ENCODE data around the gene COA1.
"Not testable (repeated sequence)": the region's sequence is repeated elsewhere in the genome, so short reads cannot be mapped to it uniquely, and the experiment has no call there.

Gene COA1

DNA sequence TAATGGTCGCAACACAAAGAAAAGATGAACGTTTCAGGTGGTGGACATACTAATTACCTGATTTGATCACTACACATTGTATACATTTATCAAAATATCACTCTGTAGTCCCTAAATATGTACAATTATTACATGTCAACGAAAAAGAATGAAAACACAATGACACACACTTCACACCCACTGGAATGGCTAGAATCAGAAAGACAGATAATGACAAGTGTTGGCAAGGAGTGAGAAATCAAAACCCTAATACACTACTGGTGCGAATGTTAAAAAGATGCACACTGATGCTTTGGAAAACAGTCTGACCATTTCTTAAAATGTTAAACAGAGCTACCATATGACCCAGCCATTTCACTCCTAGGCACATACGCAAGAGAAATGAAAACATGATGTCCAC lies 2.3 kb downstream of the COA1 start:
- DNase-seq (ENCODE audit: low read depth in 2 of 2): no peak

- peak; percentile 47 for DNase-seq (ENCODE audit: low read depth in 2 of 2)
Observed at GRCh38 chr7:43726466-43726865, 2.9 kb downstream of the COA1 start.

- no peak for DNase-seq (ENCODE audit: low read depth in 2 of 2)
Observed at GRCh38 chr7:43725251-43725650, 4.1 kb downstream of the COA1 start.

DNA sequence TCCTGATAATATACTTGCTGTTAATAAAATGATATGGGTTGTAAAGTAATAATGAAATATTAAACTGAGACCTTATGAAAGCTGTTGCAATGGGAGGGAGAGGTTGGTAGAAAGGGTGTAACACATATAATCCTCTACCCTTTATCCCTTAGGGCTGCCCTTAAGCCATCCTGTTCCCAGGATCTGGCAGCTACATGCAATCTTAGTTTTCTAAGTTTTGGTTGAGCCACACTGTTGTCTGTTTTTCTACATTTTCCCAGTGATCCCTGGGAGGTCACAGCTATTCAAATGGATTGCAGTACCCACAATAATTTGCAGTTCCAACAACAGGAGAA lies 6.3 kb downstream of the COA1 start:
- no peak for DNase-seq (ENCODE audit: low read depth in 2 of 2)

DNA sequence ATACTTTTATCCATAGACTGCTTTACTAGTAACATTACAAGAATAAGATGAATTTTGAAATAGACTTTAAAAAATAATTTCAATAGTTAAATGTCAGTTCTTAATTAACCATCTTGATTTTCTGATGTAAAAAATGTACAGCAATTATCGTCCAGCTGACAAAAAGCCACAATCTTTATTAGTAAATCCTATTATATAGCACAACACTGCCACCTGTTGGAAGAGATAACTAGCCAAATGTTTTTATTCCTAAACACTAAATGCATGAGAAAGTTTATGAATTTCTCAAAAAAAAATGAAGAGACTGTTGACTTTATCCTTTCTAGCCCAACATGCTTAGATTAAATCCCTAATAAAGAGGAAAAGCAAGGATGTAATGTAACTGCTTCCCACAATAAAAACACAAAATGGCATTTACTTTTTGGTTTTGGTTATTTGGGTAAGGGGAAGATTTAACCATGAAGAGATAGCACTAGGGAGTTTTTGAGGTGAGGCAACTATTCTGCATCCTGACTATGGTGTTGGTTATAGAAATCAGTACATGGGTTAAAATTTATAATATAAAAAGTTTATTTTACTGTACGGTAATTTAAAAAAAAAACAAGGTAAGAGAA lies 8.0 kb downstream of the COA1 start:
- no peak for DNase-seq (ENCODE audit: low read depth in 2 of 2)

- DNase-seq (ENCODE audit: low read depth in 2 of 2): no peak
Observed at GRCh38 chr7:43716598-43716997, 12.7 kb downstream of the COA1 start.

DNA sequence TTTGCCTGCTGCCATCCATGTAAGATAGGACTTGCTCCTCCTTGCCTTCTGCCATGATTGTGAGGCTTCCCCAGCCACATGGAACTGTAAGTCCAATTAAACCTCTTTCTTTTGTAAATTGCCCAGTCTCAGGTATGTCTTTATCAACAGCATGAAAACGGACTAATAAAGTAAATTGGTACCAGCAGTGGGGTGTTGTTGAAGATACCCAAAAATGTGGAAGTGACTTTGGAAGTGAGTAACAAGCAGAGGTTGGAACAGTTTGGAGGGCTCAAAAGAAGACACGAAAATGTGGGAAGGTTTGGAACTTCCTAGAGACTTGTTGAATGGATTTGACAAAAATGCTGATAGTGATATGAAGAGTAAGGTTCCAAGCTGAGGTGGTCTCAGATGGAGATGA lies 13.4 kb downstream of the COA1 start:
- DNase-seq (ENCODE audit: low read depth in 2 of 2): not testable (repeated sequence)

GRCh38 chr7:43711503-43711902 lies 17.8 kb downstream of the COA1 start:
- no peak for DNase-seq (ENCODE audit: low read depth in 2 of 2)

- DNase-seq (ENCODE audit: low read depth in 2 of 2): not testable (repeated sequence)
Observed at GRCh38 chr7:43708055-43708454, 21.3 kb downstream of the COA1 start.

GRCh38 chr7:43703573-43703972 lies 25.8 kb downstream of the COA1 start:
- no peak for DNase-seq (ENCODE audit: low read depth in 2 of 2)

- DNase-seq (ENCODE audit: low read depth in 2 of 2): no peak
Observed at GRCh38 chr7:43702974-43703373, 26.3 kb downstream of the COA1 start.

GRCh38 chr7:43701929-43702328 lies 27.4 kb downstream of the COA1 start:
- DNase-seq (ENCODE audit: low read depth in 2 of 2): no peak

GRCh38 chr7:43701500-43701854 lies 27.8 kb downstream of the COA1 start:
- DNase-seq (ENCODE audit: low read depth in 2 of 2): no peak

GRCh38 chr7:43700646-43701499 lies 28.4 kb downstream of the COA1 start:
- DNase-seq (ENCODE audit: low read depth in 2 of 2): no peak

- DNase-seq (ENCODE audit: low read depth in 2 of 2): peak; percentile 44 to 45
Observed at GRCh38 chr7:43700059-43700501, 29.2 kb downstream of the COA1 start.

DNA sequence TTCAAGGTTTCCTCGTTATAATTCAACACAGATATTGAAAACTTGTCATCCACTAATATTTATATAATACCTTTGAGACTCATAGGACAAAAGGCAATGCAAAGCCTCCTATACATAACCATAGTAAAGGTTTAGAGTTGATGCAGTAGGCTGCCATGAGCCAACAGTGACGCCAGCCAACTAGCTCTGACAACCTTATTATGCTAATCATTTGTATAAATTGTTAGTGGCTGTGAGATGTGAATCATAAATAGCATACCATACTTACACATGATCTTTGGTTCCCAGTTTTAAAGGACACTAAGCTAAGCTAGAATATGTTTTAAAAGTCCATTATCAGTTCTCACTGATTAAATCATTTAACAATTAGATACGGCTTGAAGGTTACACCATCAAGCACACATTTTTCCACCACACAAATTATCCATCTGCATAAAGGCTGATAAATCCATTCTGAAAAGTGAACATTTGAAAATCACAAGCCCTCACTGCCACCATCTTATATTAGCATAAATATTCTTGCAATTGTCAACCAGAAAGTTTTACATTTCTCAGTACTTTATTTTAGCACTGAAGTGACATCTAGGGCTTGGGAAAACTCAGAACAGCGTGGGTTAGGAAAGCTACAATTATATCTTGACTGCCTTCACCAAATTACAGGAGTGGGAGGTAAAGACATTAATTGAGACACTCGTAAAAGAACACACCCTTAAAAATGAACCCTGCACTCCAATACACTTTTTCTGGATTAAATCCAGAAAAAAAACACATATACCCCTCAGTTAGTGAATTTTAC lies 30.7 kb downstream of the COA1 start:
- DNase-seq (ENCODE audit: low read depth in 2 of 2): no peak

DNA sequence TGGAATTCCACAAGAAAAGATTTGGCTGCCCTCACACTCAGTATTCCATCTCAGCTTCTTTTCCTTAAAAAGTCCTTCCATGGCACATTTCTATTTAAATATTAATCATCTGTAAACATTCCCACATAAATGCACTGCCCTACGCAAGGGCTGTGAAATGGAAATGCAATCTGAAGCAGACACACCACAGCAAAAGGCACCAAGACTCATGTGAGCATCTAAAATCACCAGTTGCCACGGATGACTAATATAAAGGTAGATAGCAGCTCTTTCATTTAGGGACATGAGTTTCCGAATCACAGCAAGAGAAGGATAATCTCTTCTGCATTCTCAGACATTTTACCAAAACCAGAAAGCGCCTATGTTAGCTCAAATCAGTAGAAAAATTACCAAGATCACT lies 31.6 kb downstream of the COA1 start:
- DNase-seq (ENCODE audit: low read depth in 2 of 2): no peak

GRCh38 chr7:43695365-43695764 lies 34.0 kb downstream of the COA1 start:
- DNase-seq (ENCODE audit: low read depth in 2 of 2): no peak

DNA sequence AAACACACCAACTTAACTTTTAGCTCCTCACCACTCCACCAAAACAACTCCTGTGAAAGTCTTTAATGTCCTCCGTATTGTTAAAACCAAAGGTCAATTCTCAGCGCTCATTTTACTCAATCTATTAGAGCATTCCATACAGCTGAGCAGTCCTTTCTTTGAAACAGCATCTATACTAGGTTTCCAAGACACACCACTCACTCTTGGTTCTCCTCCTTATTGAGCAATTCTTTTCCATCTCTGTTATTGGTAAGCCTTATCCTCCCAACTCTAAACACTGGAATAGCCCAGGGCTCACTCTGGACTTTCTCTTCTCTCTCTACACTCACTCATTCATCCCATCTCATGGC lies 34.9 kb downstream of the COA1 start:
- peak; percentile 54 to 55 for DNase-seq (ENCODE audit: low read depth in 2 of 2)

DNA sequence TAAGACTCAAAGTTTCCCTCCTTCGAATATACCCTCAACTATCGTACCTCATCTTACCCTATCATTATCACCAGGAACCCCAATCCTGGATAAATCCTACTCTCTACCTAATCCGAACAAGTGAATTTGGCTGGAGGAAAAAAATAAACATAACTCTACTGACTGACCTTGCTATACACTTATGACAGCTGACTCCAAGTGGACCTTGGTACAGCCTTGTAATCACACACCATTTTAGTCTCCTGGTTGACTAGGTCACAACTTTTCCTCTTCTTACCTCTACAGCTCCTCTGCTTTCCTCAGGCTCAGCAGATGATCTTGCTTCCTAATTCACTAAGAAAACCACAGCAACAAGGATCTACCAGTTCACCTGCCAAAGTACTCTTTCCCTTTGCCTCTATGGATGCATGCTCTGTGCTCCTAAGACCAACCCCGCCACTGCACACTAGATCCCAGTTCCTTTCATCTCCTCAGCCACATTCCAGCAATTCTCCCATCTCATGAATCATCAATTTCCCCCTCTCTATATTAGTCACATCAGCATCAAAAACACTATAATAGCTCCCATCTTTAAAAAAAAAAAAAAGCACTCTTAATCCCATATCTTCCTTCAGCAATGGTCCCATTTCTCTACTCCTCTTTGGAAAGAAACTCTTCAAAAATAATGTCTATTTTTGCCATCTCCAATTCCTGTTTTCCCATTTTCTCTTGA lies 35.5 kb downstream of the COA1 start:
- DNase-seq (ENCODE audit: low read depth in 2 of 2): peak; percentile 61

DNA sequence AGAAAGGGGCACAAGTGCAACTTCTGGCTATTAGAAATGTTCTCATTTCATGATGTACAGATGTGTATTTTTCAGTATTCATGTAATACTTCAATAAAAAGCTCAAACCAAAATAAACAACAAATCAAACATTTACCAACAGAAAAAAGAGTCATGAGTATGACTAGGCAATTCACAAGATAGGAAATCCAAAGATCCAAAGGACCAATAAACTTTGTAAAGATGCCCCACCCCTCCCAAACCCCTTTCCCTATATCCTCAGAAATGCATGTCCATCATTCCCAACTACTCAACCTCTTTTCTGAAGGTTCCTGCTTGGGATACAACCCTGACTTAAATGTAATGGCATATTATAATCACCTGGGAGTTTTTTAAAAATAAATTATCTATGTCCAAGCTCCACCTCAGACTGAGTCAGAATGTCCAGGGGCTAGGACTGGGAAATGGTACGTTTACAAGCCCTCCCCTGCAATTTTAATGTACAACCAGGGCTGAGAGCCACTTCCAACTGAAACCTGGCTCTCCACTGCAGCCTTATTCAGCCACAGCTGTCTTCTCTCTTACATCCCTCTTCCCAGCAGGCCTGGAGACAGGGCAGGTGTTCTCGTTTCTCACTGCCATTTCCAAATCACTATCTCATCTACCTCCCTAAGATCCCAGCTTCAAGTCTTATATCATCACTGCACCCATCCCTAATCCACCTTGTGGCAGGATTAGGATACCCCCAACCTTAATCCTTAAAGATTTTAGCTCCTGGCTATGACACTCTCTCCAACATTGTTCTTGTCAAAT lies 36.5 kb downstream of the COA1 start:
- DNase-seq (ENCODE audit: low read depth in 2 of 2): no peak

Measured in fibroblast of skin of left biceps (primary cell).